K562 (cell line): ENCODE data around the gene NACAD. TPM values are rescaled to one million over a fixed set of nuclear protein-coding genes. Genes with fewer than 3 reads are reported as not detected.

Source experiments
- C11orf30 ChIP-seq: fragments of 450-650 bp; IDR thresholded peaks from 2 replicates; pipeline ENCODE4 v1.6.1; 2016; ENCODE audit warnings: low read depth, mild to moderate bottlenecking
- CCAR2 ChIP-seq: fragments of 200-400 bp; formaldehyde crosslinking; IDR thresholded peaks from 2 replicates; pipeline ENCODE4 v1.6.1; 2017; ENCODE audit warnings: mild to moderate bottlenecking, low read depth, low read length
- DDX20 ChIP-seq: fragments of 450-650 bp; IDR thresholded peaks from 2 replicates; pipeline ENCODE4 v1.6.1; 2016; ENCODE audit warnings: missing genetic modification characterization, low read depth, mild to moderate bottlenecking, missing compliant biosample characterization, moderate library complexity
- DPF2 ChIP-seq: fragments of 450-650 bp; IDR thresholded peaks from 2 replicates; pipeline ENCODE4 v1.6.1; 2016
- FIP1L1 ChIP-seq: fragments of 200-400 bp; formaldehyde crosslinking; IDR thresholded peaks from 2 replicates; pipeline ENCODE4 v1.6.1; 2018; ENCODE audit warnings: mild to moderate bottlenecking, low read depth, low read length; ENCODE audit not compliant: poor library complexity, severe bottlenecking
- GABPA ChIP-seq: fragments of 200-800 bp; sonication (Bioruptor generic); conservative IDR thresholded peaks from 2 replicates; pipeline ENCODE4 v1.6.1; 2016; ENCODE audit warnings: low read depth, missing genetic modification characterization, missing compliant biosample characterization
- HMG20B ChIP-seq: fragments of 250-450 bp; sonication (Bioruptor Pico); IDR thresholded peaks from 2 replicates; pipeline ENCODE4 v1.5.0; 2021; ENCODE audit warnings: mild to moderate bottlenecking
- HSF4 ChIP-seq: fragments of 250-450 bp; sonication (Bioruptor Pico); IDR thresholded peaks from 2 replicates; pipeline ENCODE4 v2.1.2; 2022; ENCODE audit warnings: mild to moderate bottlenecking, moderate library complexity, borderline replicate concordance
- RFX5 ChIP-seq: IDR thresholded peaks from 2 replicates; pipeline ENCODE4 v1.6.1; 2011; ENCODE audit warnings: low read depth, mild to moderate bottlenecking, improper control_type of control experiment, low read length
- SREBF2 ChIP-seq: sonication (generic); formaldehyde crosslinking; IDR thresholded peaks from 2 replicates; pipeline ENCODE4 v1.4.0; 2020; ENCODE audit warnings: mild to moderate bottlenecking, missing genetic modification reagents
- SRSF1 ChIP-seq: fragments of 200-400 bp; formaldehyde crosslinking; IDR thresholded peaks from 2 replicates; pipeline ENCODE4 v1.6.1; 2017; ENCODE audit warnings: mild to moderate bottlenecking, low read depth, low read length, moderate library complexity
- SRSF7 ChIP-seq: fragments of 200-400 bp; formaldehyde crosslinking; optimal IDR thresholded peaks from 2 replicates; pipeline ENCODE3; 2017; ENCODE audit warnings: mild to moderate bottlenecking, low read depth, low read length
- TAL1 ChIP-seq: fragments of 450-650 bp; IDR thresholded peaks from 2 replicates; pipeline ENCODE4 v1.6.1; 2016; ENCODE audit warnings: mild to moderate bottlenecking
- TGIF2 ChIP-seq: sonication (generic); formaldehyde crosslinking; IDR thresholded peaks from 2 replicates; pipeline ENCODE4 v1.8.1; 2022; ENCODE audit warnings: mild to moderate bottlenecking, missing genetic modification reagents, moderate library complexity
- ZNF124 ChIP-seq: sonication (generic); formaldehyde crosslinking; IDR thresholded peaks from 2 replicates; pipeline ENCODE4 v1.8.1; 2022; ENCODE audit warnings: missing genetic modification reagents
- ZNF507 ChIP-seq: conservative IDR thresholded peaks from 2 replicates; pipeline ENCODE4 v1.6.1; 2017; ENCODE audit warnings: missing genetic modification characterization, missing compliant biosample characterization
- ZNF589 ChIP-seq: fragments of 200-800 bp; sonication (Bioruptor generic); IDR thresholded peaks from 2 replicates; pipeline ENCODE4 v1.6.1; 2016; ENCODE audit warnings: low read depth, missing genetic modification characterization, missing compliant biosample characterization
- ZSCAN29 ChIP-seq: fragments of 450-650 bp; IDR thresholded peaks from 2 replicates; pipeline ENCODE4 v1.6.1; 2017
- polyA plus RNA-seq, 8 experiments: library from polyadenylated mRNA; depleted of rRNA in 4 of 8; stranded (reverse) in 5 of 8; unstranded in 3 of 8; fragments of >200 nt; fragmentation: Nextera tagmentation in 2 of 8; fragmentation: Illumina TruSeq in 1 of 8; extraction: Ambion mirVana in 2 of 8; extraction: Trizol in 1 of 8; gene quantifications; 2 replicates each; pipeline versions ENCODE4 v1.2.1 to v1.2.3, GENCODE V29; 2011 to 2014; ENCODE audit warnings: inconsistent platforms in 1 of 8, missing spikeins in 1 of 8
- total RNA-seq, 7 experiments: library from RNA; depleted of rRNA in 6 of 7; stranded (reverse); fragments of >200 nt in 6 of 7; fragmentation: Illumina TruSeq in 2 of 7; extraction: Trizol in 2 of 7; gene quantifications; 2 replicates each; pipeline versions ENCODE4 v1.2.1 to v1.2.3, GENCODE V29; 2011 to 2021; ENCODE audit warnings: low replicate concordance in 1 of 7
- TF ChIP-seq, protein P1 (sequence below), 2 experiments: fragments of 450-650 bp in 1 of 2; IDR thresholded peaks; 2 replicates each; pipeline ENCODE4 v1.6.1; 2011 to 2017; ENCODE audit warnings: low read depth in 2 of 2, antibody characterized with exemption in 1 of 2, borderline replicate concordance in 1 of 2, low read length in 1 of 2, mild to moderate bottlenecking in 1 of 2, mixed read lengths in 1 of 2; ENCODE audit not compliant: control insufficient read depth in 1 of 2
- TF ChIP-seq, protein P2 (sequence below): fragments of 200-800 bp; sonication (Bioruptor generic); IDR thresholded peaks from 2 replicates; pipeline ENCODE4 v1.6.1; 2017; ENCODE audit warnings: missing genetic modification characterization, missing compliant biosample characterization
- TF ChIP-seq, protein P3 (sequence below): fragments of 450-650 bp; IDR thresholded peaks from 2 replicates; pipeline ENCODE4 v1.6.1; 2016; ENCODE audit warnings: mild to moderate bottlenecking

Gene NACAD
- total and polyA plus RNA-seq, 9 of the 15 experiments (the other 6 are each of a cell fraction or from before 2014, with no cell fraction given): under 0.01 to 0.03 (median 0.02) TPM; not detected in 5

DNA sequence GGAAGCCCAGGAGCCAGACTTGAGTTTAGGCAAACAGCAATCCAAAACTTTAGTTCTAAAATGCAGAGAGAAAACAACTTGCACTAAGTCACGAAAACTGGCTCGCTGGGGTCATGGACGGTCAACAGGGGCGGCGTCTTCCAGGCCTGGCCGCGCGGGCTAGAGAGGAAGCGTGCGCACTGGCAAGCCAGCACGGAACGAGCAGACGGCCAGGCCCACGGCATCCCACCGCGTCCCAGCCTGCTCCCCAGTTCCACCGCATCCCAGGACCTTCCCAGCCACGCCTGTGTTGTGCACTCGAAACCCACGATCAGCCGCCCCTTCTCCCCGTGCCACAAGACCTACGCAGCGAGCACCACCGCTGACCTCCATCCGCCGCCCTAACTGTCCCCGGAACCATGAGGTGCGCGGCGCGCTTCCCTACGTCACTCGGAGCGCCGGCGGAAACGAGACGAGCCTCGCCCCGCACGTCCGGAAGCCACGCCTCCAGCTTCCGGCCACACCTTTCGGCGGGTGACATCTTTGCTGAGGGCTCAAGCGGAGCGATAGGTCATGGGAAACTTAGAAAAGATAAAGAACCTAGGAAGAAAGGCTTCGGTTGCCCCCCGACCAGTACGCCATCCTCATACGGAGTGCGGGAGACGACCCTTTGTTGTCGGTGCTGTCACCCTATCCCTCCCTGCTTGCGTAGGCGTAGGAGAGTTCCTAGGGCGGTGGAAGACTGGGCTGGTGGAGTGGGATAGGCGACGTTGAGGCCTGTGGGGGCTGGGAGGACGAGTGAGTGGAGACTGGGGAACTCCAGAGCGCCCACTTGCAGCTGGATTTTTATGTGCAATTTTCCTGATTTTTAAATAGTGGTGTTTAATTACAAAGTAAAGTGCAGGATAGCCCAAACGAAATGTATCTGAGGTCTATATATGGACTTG lies 22.8 kb upstream of the NACAD start, which contains the start of gene TBRG4 (continued):
- TF ChIP-seq ZNF589 (0 out of 2 replicates have a peak, but pooled peaks have one; percentile 42), CCAR2 (no peak), FIP1L1 (peak; percentile 86), ZNF124 (CRISPR knock-in tag) (no peak), SRSF7 (no peak), GABPA (tag) (peak; percentile 96), ZNF507 (tag) (no peak), ZSCAN29 (no peak), HMG20B (CRISPR knock-in tag) (no peak), TAL1 (no peak), C11orf30 (peak; percentile 98), HSF4 (CRISPR knock-in tag) (no peak), DPF2 (peak; percentile 68; the same call in 1 of the 2 replicates), DDX20 (tag) (no peak), TGIF2 (no peak), SREBF2 (CRISPR knock-in tag) (no peak), SRSF1 (no peak), RFX5 (no peak)
- TF ChIP-seq, protein P1, sequence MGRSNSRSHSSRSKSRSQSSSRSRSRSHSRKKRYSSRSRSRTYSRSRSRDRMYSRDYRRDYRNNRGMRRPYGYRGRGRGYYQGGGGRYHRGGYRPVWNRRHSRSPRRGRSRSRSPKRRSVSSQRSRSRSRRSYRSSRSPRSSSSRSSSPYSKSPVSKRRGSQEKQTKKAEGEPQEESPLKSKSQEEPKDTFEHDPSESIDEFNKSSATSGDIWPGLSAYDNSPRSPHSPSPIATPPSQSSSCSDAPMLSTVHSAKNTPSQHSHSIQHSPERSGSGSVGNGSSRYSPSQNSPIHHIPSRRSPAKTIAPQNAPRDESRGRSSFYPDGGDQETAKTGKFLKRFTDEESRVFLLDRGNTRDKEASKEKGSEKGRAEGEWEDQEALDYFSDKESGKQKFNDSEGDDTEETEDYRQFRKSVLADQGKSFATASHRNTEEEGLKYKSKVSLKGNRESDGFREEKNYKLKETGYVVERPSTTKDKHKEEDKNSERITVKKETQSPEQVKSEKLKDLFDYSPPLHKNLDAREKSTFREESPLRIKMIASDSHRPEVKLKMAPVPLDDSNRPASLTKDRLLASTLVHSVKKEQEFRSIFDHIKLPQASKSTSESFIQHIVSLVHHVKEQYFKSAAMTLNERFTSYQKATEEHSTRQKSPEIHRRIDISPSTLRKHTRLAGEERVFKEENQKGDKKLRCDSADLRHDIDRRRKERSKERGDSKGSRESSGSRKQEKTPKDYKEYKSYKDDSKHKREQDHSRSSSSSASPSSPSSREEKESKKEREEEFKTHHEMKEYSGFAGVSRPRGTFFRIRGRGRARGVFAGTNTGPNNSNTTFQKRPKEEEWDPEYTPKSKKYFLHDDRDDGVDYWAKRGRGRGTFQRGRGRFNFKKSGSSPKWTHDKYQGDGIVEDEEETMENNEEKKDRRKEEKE (IDR thresholded peaks at IDR 0.05; ENCODE audit: borderline replicate concordance in 1 of 2, control insufficient read depth in 1 of 2, low read depth in 2 of 2, low read length in 1 of 2): 0 out of 4 replicates have a peak, but pooled peaks of 1 of the 2 experiments have one; percentile 58
- TF ChIP-seq, protein P2, sequence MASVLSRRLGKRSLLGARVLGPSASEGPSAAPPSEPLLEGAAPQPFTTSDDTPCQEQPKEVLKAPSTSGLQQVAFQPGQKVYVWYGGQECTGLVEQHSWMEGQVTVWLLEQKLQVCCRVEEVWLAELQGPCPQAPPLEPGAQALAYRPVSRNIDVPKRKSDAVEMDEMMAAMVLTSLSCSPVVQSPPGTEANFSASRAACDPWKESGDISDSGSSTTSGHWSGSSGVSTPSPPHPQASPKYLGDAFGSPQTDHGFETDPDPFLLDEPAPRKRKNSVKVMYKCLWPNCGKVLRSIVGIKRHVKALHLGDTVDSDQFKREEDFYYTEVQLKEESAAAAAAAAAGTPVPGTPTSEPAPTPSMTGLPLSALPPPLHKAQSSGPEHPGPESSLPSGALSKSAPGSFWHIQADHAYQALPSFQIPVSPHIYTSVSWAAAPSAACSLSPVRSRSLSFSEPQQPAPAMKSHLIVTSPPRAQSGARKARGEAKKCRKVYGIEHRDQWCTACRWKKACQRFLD: no peak
- TF ChIP-seq, protein P3, sequence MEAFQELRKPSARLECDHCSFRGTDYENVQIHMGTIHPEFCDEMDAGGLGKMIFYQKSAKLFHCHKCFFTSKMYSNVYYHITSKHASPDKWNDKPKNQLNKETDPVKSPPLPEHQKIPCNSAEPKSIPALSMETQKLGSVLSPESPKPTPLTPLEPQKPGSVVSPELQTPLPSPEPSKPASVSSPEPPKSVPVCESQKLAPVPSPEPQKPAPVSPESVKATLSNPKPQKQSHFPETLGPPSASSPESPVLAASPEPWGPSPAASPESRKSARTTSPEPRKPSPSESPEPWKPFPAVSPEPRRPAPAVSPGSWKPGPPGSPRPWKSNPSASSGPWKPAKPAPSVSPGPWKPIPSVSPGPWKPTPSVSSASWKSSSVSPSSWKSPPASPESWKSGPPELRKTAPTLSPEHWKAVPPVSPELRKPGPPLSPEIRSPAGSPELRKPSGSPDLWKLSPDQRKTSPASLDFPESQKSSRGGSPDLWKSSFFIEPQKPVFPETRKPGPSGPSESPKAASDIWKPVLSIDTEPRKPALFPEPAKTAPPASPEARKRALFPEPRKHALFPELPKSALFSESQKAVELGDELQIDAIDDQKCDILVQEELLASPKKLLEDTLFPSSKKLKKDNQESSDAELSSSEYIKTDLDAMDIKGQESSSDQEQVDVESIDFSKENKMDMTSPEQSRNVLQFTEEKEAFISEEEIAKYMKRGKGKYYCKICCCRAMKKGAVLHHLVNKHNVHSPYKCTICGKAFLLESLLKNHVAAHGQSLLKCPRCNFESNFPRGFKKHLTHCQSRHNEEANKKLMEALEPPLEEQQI: 0 out of 2 replicates have a peak, but pooled peaks have one; percentile 56
